IMR-90 (cell line): ENCODE data around the gene CTPS2. TPM values are rescaled to one million over a fixed set of nuclear protein-coding genes. Genes with fewer than 3 reads are reported as not detected.

Source experiments
- ATAC-seq: fragments of 200-7000 bp; cut with Tn5 transposase; 2 replicates; pipeline ENCODE4 v1.9.1; 2020; ENCODE audit warnings: low read depth, mild to moderate bottlenecking, moderate library complexity
- BruUV-seq: library from RNA; stranded (reverse); fragments of 400-500 nt; replicated peaks from 2 replicates; lab custom pipeline; 2021; lab: Mats Ljungman, UMichigan
- CTCF ChIA-PET: fragments of 300-600 bp; formaldehyde crosslinking; extraction: SDS; loops from one replicate; lab custom pipeline; 2021; ENCODE audit warnings: antibody characterized with exemption; lab: Yijun Ruan, JAX
- POLR2A ChIA-PET: fragments of 300-600 bp; sonication (Branson Sonifier 250); formaldehyde crosslinking; loops from one replicate; lab custom pipeline; 2022; ENCODE audit warnings: antibody characterized with exemption; ENCODE audit not compliant: unreplicated experiment; lab: Charles Lee
- DNase-seq: peaks from one replicate; pipeline ENCODE4 v3.0.0; 2013
- H2AFZ ChIP-seq: replicated peaks from 2 replicates; pipeline ENCODE3; 2013; ENCODE audit warnings: low read length, mild to moderate bottlenecking; ENCODE audit not compliant: poor library complexity
- H2AK5ac ChIP-seq: 2 replicates; pipeline ENCODE4 v1.6.1; 2013; ENCODE audit warnings: low read depth, low read length, inconsistent platforms
- H2AK9ac ChIP-seq: replicated peaks from 2 replicates; pipeline ENCODE3; 2013; ENCODE audit warnings: mild to moderate bottlenecking, low read depth, low read length, moderate library complexity; ENCODE audit not compliant: poor library complexity
- H2BK120ac ChIP-seq: 2 replicates; pipeline ENCODE4 v1.6.1; 2013; ENCODE audit warnings: low read depth, low read length, inconsistent platforms
- H2BK15ac ChIP-seq: 3 replicates; pipeline ENCODE4 v1.6.1; 2013; ENCODE audit warnings: low read depth, low read length, inconsistent platforms
- H2BK20ac ChIP-seq: 2 replicates; pipeline ENCODE4 v1.6.1; 2013; ENCODE audit warnings: low read depth, mild to moderate bottlenecking, inconsistent platforms, low read length, moderate library complexity
- H2BK5ac ChIP-seq: 2 replicates; pipeline ENCODE4 v1.6.1; 2013; ENCODE audit warnings: mild to moderate bottlenecking, low read depth, low read length, inconsistent platforms; ENCODE audit not compliant: poor library complexity, severe bottlenecking
- H3K14ac ChIP-seq: replicated peaks from 2 replicates; pipeline ENCODE4 v1.6.1; 2013; ENCODE audit warnings: low read depth, low read length, inconsistent platforms
- H3K18ac ChIP-seq: 2 replicates; pipeline ENCODE4 v1.6.1; 2013; ENCODE audit warnings: low read depth, low read length, control low read depth
- H3K23ac ChIP-seq: 2 replicates; pipeline ENCODE4 v1.6.1; 2013; ENCODE audit warnings: low read depth, low read length, inconsistent platforms
- H3K27ac ChIP-seq: 2 replicates; pipeline ENCODE4 v1.5.1; 2013; ENCODE audit warnings: mild to moderate bottlenecking, control low read depth, low read length; ENCODE audit not compliant: insufficient read depth
- H3K27me3 ChIP-seq: 2 replicates; pipeline ENCODE4 v1.6.1; 2013; ENCODE audit warnings: low read length; ENCODE audit not compliant: control insufficient read depth, insufficient read depth
- H3K36me3 ChIP-seq: 2 replicates; pipeline ENCODE4 v1.6.1; 2013; ENCODE audit warnings: low read length, mixed read lengths; ENCODE audit not compliant: control insufficient read depth, insufficient read depth
- H3K4ac ChIP-seq: 2 replicates; pipeline ENCODE4 v1.6.1; 2013; ENCODE audit warnings: low read depth, low read length, inconsistent platforms
- H3K4me1 ChIP-seq: 2 replicates; pipeline ENCODE4 v1.6.1; 2013; ENCODE audit warnings: low read length, mixed read lengths; ENCODE audit not compliant: control insufficient read depth, insufficient read depth
- H3K4me2 ChIP-seq: 2 replicates; pipeline ENCODE4 v1.6.1; 2013; ENCODE audit warnings: low read depth, mild to moderate bottlenecking, control low read depth, low read length, moderate library complexity
- H3K4me3 ChIP-seq: 2 replicates; pipeline ENCODE4 v1.5.1; 2013; ENCODE audit warnings: low read depth, mild to moderate bottlenecking, control low read depth, low read length, moderate library complexity; ENCODE audit not compliant: insufficient read depth
- H3K56ac ChIP-seq: 2 replicates; pipeline ENCODE4 v1.6.1; 2013; ENCODE audit warnings: low read length, inconsistent platforms; ENCODE audit not compliant: insufficient read depth; ENCODE audit errors: extremely low read depth
- H3K79me1 ChIP-seq, 2 experiments: 2 replicates each; pipeline ENCODE4 v1.6.1; 2013; ENCODE audit warnings: low read length in 2 of 2, inconsistent platforms in 1 of 2, low read depth in 1 of 2
- H3K9ac ChIP-seq: 2 replicates; pipeline ENCODE4 v1.6.1; 2013; ENCODE audit warnings: low read depth, low read length, control low read depth
- H3K9me1 ChIP-seq: 2 replicates; pipeline ENCODE4 v1.6.1; 2013; ENCODE audit warnings: low read length, inconsistent platforms; ENCODE audit not compliant: insufficient read depth
- H3K9me3 ChIP-seq: 2 replicates; pipeline ENCODE4 v1.6.1; 2013; ENCODE audit warnings: low read length; ENCODE audit not compliant: control insufficient read depth, insufficient read depth
- H4K20me1 ChIP-seq: 2 replicates; pipeline ENCODE4 v1.6.1; 2013; ENCODE audit warnings: low read length, inconsistent platforms; ENCODE audit not compliant: insufficient read depth
- H4K5ac ChIP-seq: 2 replicates; pipeline ENCODE4 v1.6.1; 2013; ENCODE audit warnings: mild to moderate bottlenecking, low read depth, low read length, control low read depth
- H4K8ac ChIP-seq, 2 experiments: 2 replicates each; pipeline ENCODE4 v1.6.1; 2013; ENCODE audit warnings: low read depth in 2 of 2, low read length in 2 of 2, control low read depth in 1 of 2, inconsistent platforms in 1 of 2
- H4K91ac ChIP-seq: 2 replicates; pipeline ENCODE4 v1.6.1; 2013; ENCODE audit warnings: low read depth, low read length, inconsistent platforms; ENCODE audit not compliant: insufficient read depth
- BHLHE40 ChIP-seq: fragments of 150-350 bp; IDR thresholded peaks from 2 replicates; pipeline ENCODE4 v1.6.1; 2016; ENCODE audit warnings: mild to moderate bottlenecking, low read depth, low read length
- CEBPB ChIP-seq: IDR thresholded peaks from 2 replicates; pipeline ENCODE4 v1.6.1; 2012; ENCODE audit warnings: low read depth, low read length, improper control_type of control experiment
- CHD1 ChIP-seq: IDR thresholded peaks from 2 replicates; pipeline ENCODE4 v1.6.1; 2012; ENCODE audit warnings: low read depth, low read length, improper control_type of control experiment
- CTCF ChIP-seq: conservative IDR thresholded peaks from 2 replicates; pipeline ENCODE4 v1.5.1; 2012; ENCODE audit warnings: mild to moderate bottlenecking, low read depth, low read length, improper control_type of control experiment
- ELK1 ChIP-seq: fragments of 150-350 bp; IDR thresholded peaks from 2 replicates; pipeline ENCODE4 v1.6.1; 2016; ENCODE audit warnings: low read depth, mild to moderate bottlenecking, low read length, moderate library complexity, borderline replicate concordance
- FOS ChIP-seq: fragments of 150-350 bp; IDR thresholded peaks from 2 replicates; pipeline ENCODE4 v1.6.1; 2016; ENCODE audit warnings: low read depth, low read length
- MXI1 ChIP-seq: IDR thresholded peaks from 2 replicates; pipeline ENCODE4 v1.6.1; 2012; ENCODE audit warnings: low read depth, mild to moderate bottlenecking, low read length, moderate library complexity, borderline replicate concordance
- NFE2L2 ChIP-seq: fragments of 150-350 bp; IDR thresholded peaks from 2 replicates; pipeline ENCODE4 v1.6.1; 2016; ENCODE audit warnings: low read depth, mild to moderate bottlenecking, low read length
- POLR2A ChIP-seq: IDR thresholded peaks from 2 replicates; pipeline ENCODE4 v1.6.1; 2012; ENCODE audit warnings: mild to moderate bottlenecking, low read depth, low read length
- RAD21 ChIP-seq: IDR thresholded peaks from 2 replicates; pipeline ENCODE4 v1.6.1; 2012; ENCODE audit warnings: low read length, improper control_type of control experiment
- RCOR1 ChIP-seq: IDR thresholded peaks from 2 replicates; pipeline ENCODE4 v1.6.1; 2012; ENCODE audit warnings: mild to moderate bottlenecking, low read length, improper control_type of control experiment; ENCODE audit not compliant: insufficient replicate concordance
- RFX5 ChIP-seq: IDR thresholded peaks from 2 replicates; pipeline ENCODE4 v1.8.0; 2012; ENCODE audit warnings: low read depth, mild to moderate bottlenecking, low read length, moderate library complexity
- USF2 ChIP-seq: fragments of 150-350 bp; IDR thresholded peaks from 2 replicates; pipeline ENCODE4 v1.6.1; 2017; ENCODE audit warnings: mild to moderate bottlenecking, antibody characterized with exemption, low read length, low read depth
- WGBS, 2 experiments: methylation state at CpG; one replicate each; pipeline versions ENCODE4 v1.1.5 to v1.1.7; 2013; ENCODE audit warnings: missing lambda C conversion rate in 2 of 2; ENCODE audit not compliant: insufficient read length in 1 of 2; ENCODE audit errors: extremely low coverage in 2 of 2; 5-methylcytosine and 5-hydroxymethylcytosine counted together
- dilution Hi-C: fragments of 300-500 bp; cut with HindIII; formaldehyde crosslinking; loops from one replicate; pipeline ENCODE4 v1.14.3; 2018; ENCODE audit warnings: low sequenced_read_pairs; ENCODE audit not compliant: unreplicated experiment
- in situ Hi-C: fragments of 300-500 bp; cut with MboI; formaldehyde crosslinking; loops from 3 replicates; pipeline ENCODE4 v1.14.3; 2019; ENCODE audit warnings: low sequenced_read_pairs, inconsistent platforms, mixed read lengths
- intact Hi-C: fragments of 100-400 bp; cut with micrococcal nuclease; formaldehyde crosslinking; loops from 2 replicates; pipeline ENCODE4 v1.10.0; 2022
- polyA plus RNA-seq, 3 experiments: library from polyadenylated mRNA; depleted of rRNA; stranded (reverse); fragments of >200 nt; gene quantifications; 2 replicates each; pipeline ENCODE4 v1.2.3, GENCODE V29; 2012; ENCODE audit warnings: low replicate concordance in 1 of 3
- total RNA-seq: library from RNA; depleted of rRNA; stranded (reverse); fragments of >200 nt; gene quantifications from 2 replicates; pipeline ENCODE4 v1.2.3, GENCODE V29; 2012

The CTPS2 gene
- total and polyA plus RNA-seq, 2 of the 4 experiments (the other 2 are of a cell fraction): 6.0 to 13.1 TPM

GRCh38 chrX:16664626-16665025 is 47.8 kb downstream of the CTPS2 start (continued):
- TF ChIP-seq FOS: no peak

- ATAC-seq (peak; percentile 56), DNase-seq (peak; percentile 67)
- Histone ChIP-seq H3K9me1 (0 out of 2 replicates have a peak, but pooled peaks cover 5% of the 10 kb centered on the region), H3K9me3 (no peaks in the 10 kb centered on the region), H3K4me3 (no peak overlapping the region), H2AK5ac (0 out of 2 replicates have a peak overlapping the region, but pooled peaks have one; percentile 4), H3K36me3 (0 out of 2 replicates have a peak, but pooled peaks cover 2% of the 10 kb centered on the region), H2BK120ac (peak overlapping the region; percentile 94), H4K5ac (peak overlapping the region; percentile 15; the same call in 1 of the 2 replicates), H3K27me3 (no peaks in the 10 kb centered on the region; the same call in 1 of the 2 replicates), H3K56ac (peak overlapping the region; percentile 16; the same call in 1 of the 2 replicates), H3K79me1 (peaks cover 0 to 15% of the 10 kb centered on the region in 2 experiments; a peak in 1 of 4 replicates), H3K14ac (0 out of 2 replicates have a peak overlapping the region, but pooled peaks have one; percentile 10), H2BK5ac (peak overlapping the region; percentile 97), H3K27ac (no peak overlapping the region), H3K4ac (peak overlapping the region; percentile 91; the same call in 1 of the 2 replicates), H3K9ac (no peak overlapping the region), H4K91ac (peak overlapping the region; percentile 93), H2AFZ (no peak overlapping the region), H3K4me2 (no peak overlapping the region), H2BK15ac (no peak overlapping the region), H2AK9ac (no peak overlapping the region), H2BK20ac (peak overlapping the region; percentile 88), H4K8ac (peak overlapping the region; percentile 35 to 69; a peak in 2 of 4 replicates), H3K4me1 (peaks cover 11% of the 10 kb centered on the region), H3K23ac (no peak overlapping the region), H3K18ac (peak overlapping the region; percentile 24; the same call in 1 of the 2 replicates), H4K20me1 (no peaks in the 10 kb centered on the region)
- intact Hi-C loops: loop anchor here (1.0 to 5.0 kb wide), 3 partner anchors 227 to 812 kb away; partner anchors contain the start of gene AP1S2
- dilution Hi-C loops: no loop called here
- ChIA-PET CTCF (interaction anchor here (0.6 to 0.8 kb wide), 3 partner anchors 58 to 905 kb away, joined by 3 to 4 read pairs (median 4); no protein-coding TSS in a partner anchor), POLR2A (no interaction called here)
- WGBS, 2 experiments: no CpG with 5 or more reads among the region's 5 CpGs
- in situ Hi-C loops: loop anchor here (10.0 kb wide), 2 partner anchors 219 to 539 kb away; partner anchors contain the start of gene GRPR
- BruUV-seq: no TSS peak
- TF ChIP-seq FOS (no peak), NFE2L2 (no peak), RCOR1 (no peak), CEBPB (no peak), CHD1 (no peak), CTCF (peak; percentile 57), BHLHE40 (no peak), ELK1 (no peak), POLR2A (no peak), RFX5 (no peak), RAD21 (peak; percentile 61), MXI1 (no peak), USF2 (no peak)
Measured at GRCh38 chrX:16664074-16664473, 48.4 kb downstream of the CTPS2 start.
